DOHH2 (cell line): Measurements from ENCODE around the gene OBSCN.

ENCODE experiments used
- EZH2phosphoT487 ChIP-seq: fragments of 200-600 bp; sonication (generic); IDR thresholded peaks from 2 replicates; pipeline ENCODE4 v1.6.1; 2017; ENCODE audit warnings: borderline replicate concordance, mild to moderate bottlenecking, antibody characterized with exemption, low read length, moderate library complexity, mixed read lengths
- TF ChIP-seq, protein P1 (sequence below): fragments of 200-600 bp; sonication (generic); IDR thresholded peaks from one replicate; pipeline ENCODE4 v1.5.1; 2014; ENCODE audit warnings: antibody characterized with exemption, mild to moderate bottlenecking, low read depth, low read length; ENCODE audit not compliant: poor library complexity, severe bottlenecking

DNA sequence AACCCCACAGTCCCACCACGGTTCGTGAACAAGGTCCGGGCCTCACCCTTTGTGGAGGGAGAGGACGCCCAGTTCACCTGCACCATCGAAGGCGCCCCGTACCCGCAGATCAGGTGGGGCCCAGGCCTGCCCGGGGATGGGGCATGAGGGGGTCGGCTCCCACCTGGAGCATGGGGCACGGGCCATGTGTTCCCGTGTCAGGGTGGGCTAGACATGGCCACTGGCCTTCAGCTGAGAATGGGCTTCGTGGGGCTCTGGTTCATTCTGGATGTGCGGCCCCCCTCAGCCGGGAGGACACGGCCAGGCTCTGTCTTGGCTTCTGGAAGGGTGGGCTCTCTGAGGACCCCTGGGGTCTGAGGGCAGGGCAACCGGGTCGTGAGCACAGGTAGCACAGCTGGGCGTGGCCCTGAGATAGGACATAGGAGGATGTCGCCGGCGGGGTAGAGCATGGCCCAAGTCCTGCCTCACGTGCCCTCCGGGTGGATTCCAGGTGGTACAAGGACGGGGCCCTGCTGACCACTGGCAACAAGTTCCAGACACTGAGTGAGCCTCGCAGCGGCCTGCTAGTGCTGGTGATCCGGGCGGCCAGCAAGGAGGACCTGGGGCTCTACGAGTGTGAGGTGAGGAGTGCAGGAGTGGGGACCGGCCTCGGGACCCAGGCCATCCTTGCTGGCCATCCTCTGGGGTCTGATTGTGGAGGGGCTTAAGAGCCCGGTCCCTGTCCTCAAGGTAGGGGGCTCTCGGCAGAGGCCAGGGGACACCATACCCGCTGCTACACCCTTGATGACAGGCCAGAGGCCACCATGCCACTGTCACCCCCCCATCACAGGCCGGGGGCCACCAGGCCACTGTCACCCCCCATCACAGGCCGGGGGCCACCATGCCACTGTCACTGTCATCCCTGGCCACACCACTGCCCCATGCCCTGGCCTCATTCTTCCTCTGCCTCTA, 143.3 kb downstream of the OBSCN start:
- TF ChIP-seq, protein P1, sequence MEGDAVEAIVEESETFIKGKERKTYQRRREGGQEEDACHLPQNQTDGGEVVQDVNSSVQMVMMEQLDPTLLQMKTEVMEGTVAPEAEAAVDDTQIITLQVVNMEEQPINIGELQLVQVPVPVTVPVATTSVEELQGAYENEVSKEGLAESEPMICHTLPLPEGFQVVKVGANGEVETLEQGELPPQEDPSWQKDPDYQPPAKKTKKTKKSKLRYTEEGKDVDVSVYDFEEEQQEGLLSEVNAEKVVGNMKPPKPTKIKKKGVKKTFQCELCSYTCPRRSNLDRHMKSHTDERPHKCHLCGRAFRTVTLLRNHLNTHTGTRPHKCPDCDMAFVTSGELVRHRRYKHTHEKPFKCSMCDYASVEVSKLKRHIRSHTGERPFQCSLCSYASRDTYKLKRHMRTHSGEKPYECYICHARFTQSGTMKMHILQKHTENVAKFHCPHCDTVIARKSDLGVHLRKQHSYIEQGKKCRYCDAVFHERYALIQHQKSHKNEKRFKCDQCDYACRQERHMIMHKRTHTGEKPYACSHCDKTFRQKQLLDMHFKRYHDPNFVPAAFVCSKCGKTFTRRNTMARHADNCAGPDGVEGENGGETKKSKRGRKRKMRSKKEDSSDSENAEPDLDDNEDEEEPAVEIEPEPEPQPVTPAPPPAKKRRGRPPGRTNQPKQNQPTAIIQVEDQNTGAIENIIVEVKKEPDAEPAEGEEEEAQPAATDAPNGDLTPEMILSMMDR: no peak
- no peak for TF ChIP-seq EZH2phosphoT487
